Mucosa of stomach (tissue), 1 donor: ENCODE results near the gene IFT25.

ENCODE experiments used
- H3K27me3 ChIP-seq: one replicate; pipeline ENCODE4 v1.7.0; 2013; ENCODE audit warnings: mild to moderate bottlenecking, low read length; ENCODE audit not compliant: control insufficient read depth, insufficient read depth
- H3K36me3 ChIP-seq: one replicate; pipeline ENCODE4 v1.7.0; 2013; ENCODE audit warnings: low read length; ENCODE audit not compliant: control insufficient read depth, insufficient read depth
- H3K4me1 ChIP-seq: one replicate; pipeline ENCODE4 v1.7.0; 2013; ENCODE audit warnings: mild to moderate bottlenecking, low read length; ENCODE audit not compliant: control insufficient read depth, insufficient read depth
- H3K4me3 ChIP-seq: one replicate; pipeline ENCODE4 v1.7.0; 2013; ENCODE audit warnings: low read length
- H3K9ac ChIP-seq: one replicate; pipeline ENCODE4 v1.7.0; 2013; ENCODE audit warnings: mild to moderate bottlenecking, low read length, moderate library complexity
- H3K9me3 ChIP-seq: one replicate; pipeline ENCODE4 v1.7.0; 2013; ENCODE audit warnings: mild to moderate bottlenecking, low read length, moderate library complexity; ENCODE audit not compliant: control insufficient read depth
- donor health status: Pancreatic carcinoma.

The IFT25 gene

DNA sequence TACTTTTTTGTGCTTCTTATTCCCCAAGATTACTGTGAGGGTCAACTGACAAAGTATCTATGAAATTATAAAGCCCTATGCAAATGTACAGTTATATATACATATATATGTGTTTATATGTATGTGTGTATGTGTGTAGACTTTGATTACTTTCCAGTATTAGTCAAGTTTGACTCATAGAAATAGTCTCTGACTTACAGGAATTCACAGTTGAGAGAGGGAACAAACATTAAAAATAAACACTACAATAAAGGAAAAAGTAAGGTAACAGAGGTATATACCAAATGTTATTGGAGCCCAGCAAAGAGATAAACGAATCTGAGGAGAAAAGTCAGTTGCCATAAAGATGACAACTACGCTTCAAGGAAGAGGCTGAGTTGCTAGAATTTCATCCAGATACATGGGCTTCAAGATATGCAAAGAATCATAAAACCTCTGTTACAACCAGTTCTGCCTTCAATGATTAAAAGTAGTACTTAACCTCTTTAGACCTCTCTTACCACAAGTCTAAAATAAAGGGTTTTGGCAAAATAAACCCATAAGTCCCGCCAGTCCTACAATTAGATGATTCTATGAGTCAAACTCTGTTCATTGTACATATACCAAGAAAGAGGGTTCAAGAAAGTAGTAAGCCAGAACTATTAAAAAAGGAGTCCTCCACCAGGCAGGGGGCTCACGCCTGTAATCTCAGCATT is 7.2 kb downstream of the IFT25 start:
- Histone ChIP-seq H3K36me3 (no peaks in the 10 kb centered on the region), H3K27me3 (no peaks in the 10 kb centered on the region), H3K4me1 (no peaks in the 10 kb centered on the region), H3K9ac (no peak overlapping the region), H3K9me3 (peaks cover 4% of the 10 kb centered on the region), H3K4me3 (no peak overlapping the region)

DNA sequence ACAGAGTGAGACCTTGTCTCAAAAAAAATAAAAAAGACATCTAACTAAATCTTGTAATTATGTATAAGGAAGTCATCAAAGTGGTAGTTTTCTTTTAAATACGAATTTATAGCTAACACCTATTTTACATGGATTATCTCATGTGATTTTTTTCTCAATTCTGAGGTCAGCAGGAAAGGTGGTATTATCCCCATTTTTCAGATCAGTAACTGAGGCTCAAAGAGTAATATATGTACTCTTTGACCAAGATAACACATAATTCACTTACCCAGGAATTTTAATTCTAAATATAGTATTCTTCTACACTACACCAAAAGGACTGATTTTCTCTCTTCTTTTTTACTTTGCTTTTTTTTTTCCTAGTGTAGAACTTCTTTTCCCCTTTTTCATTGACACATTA is 9.1 kb downstream of the IFT25 start:
- H3K9me3 ChIP-seq, result peaks cover 4% of the 10 kb centered on the region
- no peaks in the 10 kb centered on the region for H3K27me3 ChIP-seq
- H3K36me3 ChIP-seq, result no peaks in the 10 kb centered on the region
- H3K9ac ChIP-seq, result no peak overlapping the region
- no peak overlapping the region for H3K4me3 ChIP-seq
- H3K4me1 ChIP-seq, result no peaks in the 10 kb centered on the region

DNA sequence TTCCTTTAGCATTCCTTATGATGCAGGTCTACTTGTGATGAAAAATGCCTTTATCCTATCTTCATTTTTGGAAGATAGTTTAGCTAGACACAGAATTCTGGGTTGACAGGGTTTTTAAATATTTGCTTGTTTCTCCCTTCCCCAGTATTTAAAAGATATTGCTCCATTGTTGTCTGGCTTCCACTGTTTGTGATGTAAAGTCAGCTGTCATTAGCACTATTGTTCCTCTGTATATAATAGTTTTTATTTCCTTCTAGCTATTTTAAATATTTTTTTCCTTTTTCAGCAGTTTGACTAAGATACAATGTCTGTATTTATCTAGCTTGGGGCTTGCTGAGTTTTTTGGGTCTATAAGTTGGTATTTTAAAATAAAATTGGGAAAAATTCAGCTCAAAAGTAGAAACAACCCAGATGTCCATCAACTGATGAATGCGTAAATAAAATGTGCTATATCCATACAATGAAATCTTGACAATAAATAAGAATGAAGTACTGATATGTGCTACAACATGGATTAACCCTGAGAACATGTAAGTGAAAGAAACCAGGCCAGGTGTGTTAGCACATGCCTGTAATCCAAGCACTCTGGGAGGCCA is 11.2 kb downstream of the IFT25 start:
- Histone ChIP-seq H3K27me3 (no peaks in the 10 kb centered on the region), H3K36me3 (no peaks in the 10 kb centered on the region), H3K4me3 (no peak overlapping the region), H3K9me3 (peaks cover 4% of the 10 kb centered on the region), H3K9ac (no peak overlapping the region), H3K4me1 (no peaks in the 10 kb centered on the region)

GRCh38 chr1:53931523-53931922 is 14.0 kb downstream of the IFT25 start:
- Histone ChIP-seq H3K9me3 (peaks cover 4% of the 10 kb centered on the region), H3K27me3 (no peaks in the 10 kb centered on the region), H3K36me3 (no peaks in the 10 kb centered on the region), H3K4me3 (no peak overlapping the region), H3K9ac (no peak overlapping the region), H3K4me1 (no peaks in the 10 kb centered on the region)

- Histone ChIP-seq H3K4me3 (no peak overlapping the region), H3K9ac (no peak overlapping the region), H3K9me3 (peaks cover 4% of the 10 kb centered on the region), H3K27me3 (no peaks in the 10 kb centered on the region), H3K36me3 (no peaks in the 10 kb centered on the region), H3K4me1 (no peaks in the 10 kb centered on the region)
These were observed 14.6 kb downstream of the IFT25 start for GRCh38 chr1:53930932-53931331.

- H3K27me3 ChIP-seq, result no peaks in the 10 kb centered on the region
- no peak overlapping the region for H3K4me3 ChIP-seq
- no peak overlapping the region for H3K9ac ChIP-seq
- no peaks in the 10 kb centered on the region for H3K36me3 ChIP-seq
- no peaks in the 10 kb centered on the region for H3K4me1 ChIP-seq
- H3K9me3 ChIP-seq, result peaks cover under 1% of the 10 kb centered on the region
These were observed 16.1 kb downstream of the IFT25 start for GRCh38 chr1:53929246-53929960.

- no peaks in the 10 kb centered on the region for H3K27me3 ChIP-seq
- no peak overlapping the region for H3K9ac ChIP-seq
- no peaks in the 10 kb centered on the region for H3K36me3 ChIP-seq
- no peak overlapping the region for H3K4me3 ChIP-seq
- no peaks in the 10 kb centered on the region for H3K4me1 ChIP-seq
- no peaks in the 10 kb centered on the region for H3K9me3 ChIP-seq
These were observed 18.1 kb downstream of the IFT25 start for GRCh38 chr1:53927376-53927881.

GRCh38 chr1:53919675-53920066 is 25.8 kb downstream of the IFT25 start:
- Histone ChIP-seq H3K36me3 (no peaks in the 10 kb centered on the region), H3K9me3 (no peaks in the 10 kb centered on the region), H3K4me3 (no peak overlapping the region), H3K9ac (no peak overlapping the region), H3K4me1 (peaks cover 13% of the 10 kb centered on the region), H3K27me3 (no peaks in the 10 kb centered on the region)

DNA sequence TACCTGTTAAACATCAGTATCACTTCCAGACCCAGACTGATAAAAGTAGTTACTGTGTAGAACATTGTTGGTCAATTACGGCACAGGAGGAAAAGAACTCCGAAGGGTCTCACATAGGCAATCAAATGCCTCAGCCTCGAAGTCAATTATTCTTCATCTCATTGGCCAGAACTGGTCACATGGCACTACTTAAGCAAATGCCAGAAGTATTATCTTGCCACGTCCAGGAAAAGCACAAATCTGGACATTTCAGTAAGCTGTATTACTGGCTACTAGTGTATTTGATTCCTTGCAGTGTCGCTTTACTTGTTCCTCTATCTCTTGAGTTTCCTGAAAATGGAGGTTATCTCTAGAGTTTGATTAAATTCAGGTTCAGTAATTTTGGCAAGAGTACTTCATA is 27.2 kb downstream of the IFT25 start:
- no peaks in the 10 kb centered on the region for H3K27me3 ChIP-seq
- no peak overlapping the region for H3K4me3 ChIP-seq
- peaks cover 13% of the 10 kb centered on the region for H3K4me1 ChIP-seq
- no peak overlapping the region for H3K9ac ChIP-seq
- H3K9me3 ChIP-seq, result no peaks in the 10 kb centered on the region
- H3K36me3 ChIP-seq, result no peaks in the 10 kb centered on the region

GRCh38 chr1:53913352-53914033 is 32.0 kb downstream of the IFT25 start:
- no peaks in the 10 kb centered on the region for H3K27me3 ChIP-seq
- no peak overlapping the region for H3K4me3 ChIP-seq
- H3K36me3 ChIP-seq, result no peaks in the 10 kb centered on the region
- no peak overlapping the region for H3K9ac ChIP-seq
- no peaks in the 10 kb centered on the region for H3K9me3 ChIP-seq
- peaks cover 12% of the 10 kb centered on the region for H3K4me1 ChIP-seq

DNA sequence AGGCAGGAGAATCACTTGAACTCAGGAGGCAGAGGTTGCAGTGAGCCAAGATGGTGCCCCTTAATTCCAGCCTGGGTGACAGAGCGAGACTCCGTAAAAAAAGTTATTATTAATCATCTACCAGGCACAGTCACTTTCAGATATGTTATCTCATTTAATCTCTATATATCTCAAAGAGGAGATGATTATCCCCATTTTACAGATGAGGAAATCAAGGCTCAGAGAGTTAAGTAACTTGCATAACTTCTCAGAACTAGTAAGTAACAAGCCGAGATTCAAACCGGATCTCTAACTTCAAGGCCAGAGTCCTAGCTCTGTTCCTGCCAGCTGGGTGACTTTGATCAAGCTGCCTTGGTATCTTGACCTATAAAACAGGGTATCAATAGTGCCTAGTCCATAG is 34.1 kb downstream of the IFT25 start:
- H3K4me3 ChIP-seq, result no peak overlapping the region
- H3K27me3 ChIP-seq, result no peaks in the 10 kb centered on the region
- H3K36me3 ChIP-seq, result no peaks in the 10 kb centered on the region
- H3K9ac ChIP-seq, result no peak overlapping the region
- H3K9me3 ChIP-seq, result no peaks in the 10 kb centered on the region
- H3K4me1 ChIP-seq, result peaks cover 15% of the 10 kb centered on the region

DNA sequence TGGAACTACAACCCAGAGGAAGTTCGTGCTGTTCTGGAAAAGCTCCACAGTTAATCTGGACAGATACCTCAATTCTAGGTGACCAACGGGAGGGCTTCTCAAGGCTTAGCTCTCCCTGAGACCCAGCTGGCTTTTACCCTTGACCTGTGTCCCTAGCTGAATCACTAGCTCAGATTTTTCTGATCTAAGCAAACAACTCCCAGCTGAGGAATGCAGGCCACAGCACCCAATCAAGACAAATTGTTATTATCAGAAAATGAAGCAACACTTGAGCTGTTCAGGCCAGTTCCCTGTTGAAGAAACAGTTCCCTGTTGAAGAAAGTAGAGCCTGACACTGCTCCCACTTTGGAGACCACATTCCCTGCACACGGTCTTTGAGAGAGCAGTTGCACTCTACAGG is 35.6 kb downstream of the IFT25 start:
- no peaks in the 10 kb centered on the region for H3K36me3 ChIP-seq
- no peaks in the 10 kb centered on the region for H3K27me3 ChIP-seq
- no peak overlapping the region for H3K4me3 ChIP-seq
- no peak overlapping the region for H3K9ac ChIP-seq
- H3K9me3 ChIP-seq, result no peaks in the 10 kb centered on the region
- peaks cover 15% of the 10 kb centered on the region for H3K4me1 ChIP-seq
